ENCODE measurements around the gene LRP1. TPM values are rescaled to one million over a fixed set of nuclear protein-coding genes. Genes with fewer than 3 reads are reported as not detected.

The LRP1 gene
- total and polyA plus RNA-seq, 8 donors = 12.2 to 89.4 (median 24.1) TPM

GRCh38 chr12:57133916-57134315 is 5.6 kb downstream of the LRP1 start:
- Histone ChIP-seq H3K27me3 (no peaks in the 10 kb centered on the region), H3K4me1 (peaks cover 0 to under 1% (median 0%) of the 10 kb centered on the region in 3 donors), H3K36me3 (no peaks in the 10 kb centered on the region), H3K27ac (no peak overlapping the region), H3K4me3 (no peak overlapping the region), H3K9me3 (no peaks in the 10 kb centered on the region)
- whole genome bisulfite sequencing, 2 donors = 67 to 74% methylated on average over 6 of the region's 6 CpGs
- intact Hi-C loops (cut with DNase I) = loop anchor here in 1 of 3 donors (5.0 kb wide), 1 partner anchor 33 kb away; no protein-coding TSS in a partner anchor
- FAIRE-seq (no peak), DNase-seq (no peak), ATAC-seq (no peak)
- TF ChIP-seq CTCF (IDR thresholded peaks at IDR 0.05) = no peak

GRCh38 chr12:57134949-57135348 is 6.7 kb downstream of the LRP1 start:
- TF ChIP-seq CTCF (IDR thresholded peaks at IDR 0.05) = no peak
- DNase-seq = no peak
- ATAC-seq = no peak

GRCh38 chr12:57135527-57136326 is 7.4 kb downstream of the LRP1 start:
- 74 to 77% methylated on average over 15 to 18 of the region's 18 CpGs for whole genome bisulfite sequencing, 2 donors
- TF ChIP-seq CTCF (IDR thresholded peaks at IDR 0.05) = no peak
- ATAC-seq (peak in 3 of 4 donors; percentile 9 to 27 (median 23)), FAIRE-seq (no peak), DNase-seq (peak in 1 of 6 donors; percentile 60)
- no peaks in the 10 kb centered on the region for H3K36me3 ChIP-seq
- H3K27me3 ChIP-seq = no peaks in the 10 kb centered on the region
- H3K27ac ChIP-seq = no peak overlapping the region
- H3K4me3 ChIP-seq = no peak overlapping the region
- no peaks in the 10 kb centered on the region for H3K4me1 ChIP-seq
- intact Hi-C loops (cut with DNase I) = no loop called here
- no peaks in the 10 kb centered on the region for H3K9me3 ChIP-seq

More at GRCh38 chr12:57134949-57135348, 6.7 kb downstream of the LRP1 start:
- H3K9me3 ChIP-seq = no peaks in the 10 kb centered on the region
- H3K4me1 ChIP-seq = no peaks in the 10 kb centered on the region
- 86 to 88% methylated on average over 9 of the region's 9 CpGs for WGBS, 2 donors
- H3K27me3 ChIP-seq = no peaks in the 10 kb centered on the region
- no peak overlapping the region for H3K27ac ChIP-seq
- H3K36me3 ChIP-seq = no peaks in the 10 kb centered on the region
- H3K4me3 ChIP-seq = no peak overlapping the region
- no peak for FAIRE-seq
- intact Hi-C loops (cut with DNase I) = loop anchor here in 1 of 3 donors (5.0 kb wide), 1 partner anchor 32 kb away; no protein-coding TSS in a partner anchor

GRCh38 chr12:57138526-57139272 is 10.4 kb downstream of the LRP1 start:
- FAIRE-seq = no peak
- intact Hi-C loops (cut with DNase I) = no loop called here
- Histone ChIP-seq H3K9me3 (no peaks in the 10 kb centered on the region), H3K36me3 (no peaks in the 10 kb centered on the region), H3K27me3 (no peaks in the 10 kb centered on the region), H3K27ac (no peak overlapping the region), H3K4me3 (no peak overlapping the region), H3K4me1 (no peaks in the 10 kb centered on the region)
- ATAC-seq = peak in 3 of 4 donors; percentile 65 to 68 (median 67)
- TF ChIP-seq CTCF (IDR thresholded peaks at IDR 0.05) = no peak
- DNase-seq = peak in 1 of 6 donors; percentile 40
- WGBS, 2 donors = 82 to 83% methylated on average over 13 of the region's 13 CpGs

Data from pancreas (tissue), 10 donors.